ENCODE results near the gene MALAT1.

GRCh38 chr11:65498727-65498976, 193 bp upstream of the MALAT1 start:
- TF ChIP-seq CTCF (IDR thresholded peaks at IDR 0.05) (no peak), POLR2A (IDR thresholded peaks at IDR 0.05) (no peak)
